IPS DF 4.7 (cell line): Measurements from ENCODE around the gene KCNK4.

Experiments
- DNase-seq: peaks from one replicate; pipeline ENCODE4 v3.0.0-alpha.2; 2013; ENCODE audit warnings: low spot score; ENCODE audit errors: extremely low read depth

KCNK4 gene

GRCh38 chr11:64253043-64253442 lies 38.1 kb upstream of the KCNK4 start:
- no peak for DNase-seq

- DNase-seq, result no peak
These were observed 37.6 kb upstream of the KCNK4 start for GRCh38 chr11:64253481-64253880.

- no peak for DNase-seq
These were observed 36.8 kb upstream of the KCNK4 start for GRCh38 chr11:64254326-64254725.

GRCh38 chr11:64255135-64256128 lies 35.7 kb upstream of the KCNK4 start:
- no peak for DNase-seq

- no peak for DNase-seq
These were observed 34.8 kb upstream of the KCNK4 start for GRCh38 chr11:64256300-64256699.

- DNase-seq, result no peak
These were observed 32.7 kb upstream of the KCNK4 start for GRCh38 chr11:64258356-64258755.

- DNase-seq, result no peak
These were observed 32.1 kb upstream of the KCNK4 start for GRCh38 chr11:64258946-64259532.

- DNase-seq, result no peak
These were observed 31.5 kb upstream of the KCNK4 start for GRCh38 chr11:64259533-64260067.

- DNase-seq, result no peak
These were observed 30.9 kb upstream of the KCNK4 start for GRCh38 chr11:64260147-64260708.

GRCh38 chr11:64261556-64262080 lies 29.5 kb upstream of the KCNK4 start:
- no peak for DNase-seq

- DNase-seq, result no peak
These were observed 28.7 kb upstream of the KCNK4 start for GRCh38 chr11:64262271-64263002.

- no peak for DNase-seq
These were observed 27.8 kb upstream of the KCNK4 start for GRCh38 chr11:64263021-64263946.

- no peak for DNase-seq
These were observed 27.2 kb upstream of the KCNK4 start for GRCh38 chr11:64263947-64264317.

GRCh38 chr11:64264371-64264852 lies 26.7 kb upstream of the KCNK4 start:
- no peak for DNase-seq

GRCh38 chr11:64265176-64266160 lies 25.6 kb upstream of the KCNK4 start:
- no peak for DNase-seq

- DNase-seq, result no peak
These were observed 24.8 kb upstream of the KCNK4 start for GRCh38 chr11:64266339-64266738.

- DNase-seq, result no peak
These were observed 23.7 kb upstream of the KCNK4 start for GRCh38 chr11:64267207-64267945.
